Kidney (tissue), 14 donors: ENCODE measurements around the gene TRAFD1. TPM values are rescaled to one million over a fixed set of nuclear protein-coding genes. Genes with fewer than 3 reads are reported as not detected.

Experiments
- DNase-seq, 5 donors: peaks; one replicate each; pipeline ENCODE4 v3.0.0-alpha.2; 2013 to 2020
- FAIRE-seq: peaks from 2 replicates; lab custom pipeline; 2012; peaks lifted over from hg19 to GRCh38; lab: Jason Lieb, UNC
- H3K27ac ChIP-seq, 2 donors: one replicate each; pipeline ENCODE4 v1.7.0; 2013; ENCODE audit warnings: low read depth in 2 of 2, low read length in 2 of 2, inconsistent platforms in 1 of 2
- H3K27me3 ChIP-seq: one replicate; pipeline ENCODE4 v1.7.1; 2013; ENCODE audit warnings: low read length, inconsistent platforms; ENCODE audit not compliant: control insufficient read depth, insufficient read depth
- H3K36me3 ChIP-seq, 3 donors: one replicate each; pipeline versions ENCODE4 v1.7.0 to v1.7.1; 2013; ENCODE audit warnings: low read length in 3 of 3, control low read depth in 1 of 3, inconsistent platforms in 1 of 3; ENCODE audit not compliant: insufficient read depth in 3 of 3, control insufficient read depth in 2 of 3
- H3K4me1 ChIP-seq, 3 donors: one replicate each; pipeline versions ENCODE4 v1.7.0 to v1.7.1; 2013; ENCODE audit warnings: low read length in 3 of 3, inconsistent platforms in 1 of 3, low read depth in 1 of 3; ENCODE audit not compliant: control insufficient read depth in 2 of 3, insufficient read depth in 2 of 3
- H3K4me3 ChIP-seq, 3 donors: one replicate each; pipeline versions ENCODE4 v1.7.0 to v1.8.1; 2013; ENCODE audit warnings: low read length in 3 of 3, control low read depth in 1 of 3, inconsistent platforms in 1 of 3
- H3K9ac ChIP-seq, 3 donors: one replicate each; pipeline versions ENCODE4 v1.7.0 to v1.7.1; 2013; ENCODE audit warnings: low read length in 3 of 3, control low read depth in 1 of 3, inconsistent platforms in 1 of 3
- H3K9me3 ChIP-seq, 3 donors: one replicate each; pipeline versions ENCODE4 v1.7.0 to v1.7.1; 2013; ENCODE audit warnings: low read length in 3 of 3, control low read depth in 1 of 3, inconsistent platforms in 1 of 3; ENCODE audit not compliant: control insufficient read depth in 2 of 3, insufficient read depth in 1 of 3
- intact Hi-C: fragments of 100-400 bp; cut with DNase I; formaldehyde crosslinking; loops from one replicate; pipeline ENCODE4 v1.11.1; 2022
- polyA plus RNA-seq: library from polyadenylated mRNA; stranded (reverse); fragments of 350-450 nt; fragmentation: Illumina TruSeq; extraction: RNeasy Lipid Tissue Mini Kit (QIAGEN cat#74804); gene quantifications from one replicate; pipeline ENCODE4 v1.2.3, GENCODE V29; 2014; ENCODE audit warnings: low read depth, low replicate concordance; ENCODE audit not compliant: insufficient read depth
- total RNA-seq: library from RNA; stranded (reverse); fragmentation: NEBNext Ultra II Directional; extraction: Animal tissue kit (Norgen Biotek cat#: 25700); gene quantifications from one replicate; pipeline ENCODE4 v1.2.1, GENCODE V29; 2021
- TF ChIP-seq, protein P1 (sequence below): IDR thresholded peaks from 3 replicates; pipeline ENCODE4 v1.5.1; 2012; ENCODE audit warnings: mild to moderate bottlenecking, moderate library complexity, borderline replicate concordance; ENCODE audit not compliant: insufficient read depth; ENCODE audit errors: extremely low read depth
- donor health status: control.
- donor health status: control.
- donor health status: control.
- donor health status: control.
- donor health status: control.
- donor health status: DM: yes; HTN: yes; CAD: no.
- donor health status: Normal renal cell carcinoma (clear cell type).

TRAFD1 gene
- total and polyA plus RNA-seq, 2 donors from 2014 or later: 16.4 to 27.1 TPM

DNA sequence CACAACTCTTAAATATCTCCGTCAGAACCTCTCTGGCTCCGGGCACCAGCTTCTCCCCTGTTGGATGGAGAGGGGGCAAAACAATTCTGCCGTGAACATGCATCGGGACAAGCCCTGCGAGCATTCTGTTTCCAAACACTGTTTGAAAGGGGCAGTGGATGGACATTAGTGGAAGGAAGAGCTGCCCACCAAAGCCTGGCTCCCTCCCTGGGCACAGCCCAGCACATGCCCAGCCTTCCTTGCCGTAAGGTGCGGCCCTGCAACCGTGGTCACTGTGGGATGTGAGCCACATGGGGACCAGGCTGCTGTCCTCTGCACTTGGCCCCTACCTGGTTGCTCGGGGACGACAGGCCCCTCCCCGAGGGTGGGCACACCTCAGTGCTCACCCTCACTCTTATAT, 54.0 kb downstream of the TRAFD1 start:
- no peak overlapping the region for H3K27ac ChIP-seq
- TF ChIP-seq, protein P1, sequence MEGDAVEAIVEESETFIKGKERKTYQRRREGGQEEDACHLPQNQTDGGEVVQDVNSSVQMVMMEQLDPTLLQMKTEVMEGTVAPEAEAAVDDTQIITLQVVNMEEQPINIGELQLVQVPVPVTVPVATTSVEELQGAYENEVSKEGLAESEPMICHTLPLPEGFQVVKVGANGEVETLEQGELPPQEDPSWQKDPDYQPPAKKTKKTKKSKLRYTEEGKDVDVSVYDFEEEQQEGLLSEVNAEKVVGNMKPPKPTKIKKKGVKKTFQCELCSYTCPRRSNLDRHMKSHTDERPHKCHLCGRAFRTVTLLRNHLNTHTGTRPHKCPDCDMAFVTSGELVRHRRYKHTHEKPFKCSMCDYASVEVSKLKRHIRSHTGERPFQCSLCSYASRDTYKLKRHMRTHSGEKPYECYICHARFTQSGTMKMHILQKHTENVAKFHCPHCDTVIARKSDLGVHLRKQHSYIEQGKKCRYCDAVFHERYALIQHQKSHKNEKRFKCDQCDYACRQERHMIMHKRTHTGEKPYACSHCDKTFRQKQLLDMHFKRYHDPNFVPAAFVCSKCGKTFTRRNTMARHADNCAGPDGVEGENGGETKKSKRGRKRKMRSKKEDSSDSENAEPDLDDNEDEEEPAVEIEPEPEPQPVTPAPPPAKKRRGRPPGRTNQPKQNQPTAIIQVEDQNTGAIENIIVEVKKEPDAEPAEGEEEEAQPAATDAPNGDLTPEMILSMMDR: no peak
- H3K4me3 ChIP-seq: no peak overlapping the region
- no peaks in the 10 kb centered on the region for H3K9me3 ChIP-seq
- FAIRE-seq (no peak), DNase-seq (no peak)
- no peak overlapping the region for H3K9ac ChIP-seq
- no peaks in the 10 kb centered on the region for H3K27me3 ChIP-seq
- H3K4me1 ChIP-seq: no peaks in the 10 kb centered on the region
- intact Hi-C loops: no loop called here
- peaks cover 4 to 37% (median 33%) of the 10 kb centered on the region in 3 donors for H3K36me3 ChIP-seq

DNA sequence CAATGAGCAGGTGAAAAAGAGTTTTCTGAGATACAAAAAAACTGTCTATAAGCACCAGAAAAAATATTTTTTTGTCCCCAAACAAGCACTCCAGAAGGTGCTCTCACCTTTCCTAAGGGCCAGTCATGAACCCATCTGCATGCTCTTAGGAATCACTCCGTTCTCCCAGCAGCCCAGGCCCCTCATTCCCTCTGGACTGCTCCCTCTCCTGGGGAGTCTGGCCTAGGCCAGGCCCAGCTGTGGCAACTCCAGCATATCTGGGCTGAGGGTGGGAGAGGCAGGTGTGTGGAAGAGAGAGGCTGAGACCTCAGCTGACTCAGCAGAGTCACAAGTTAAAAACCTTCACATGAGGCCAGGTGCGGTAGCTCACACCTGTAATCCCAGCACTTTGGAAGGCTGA, 54.6 kb downstream of the TRAFD1 start:
- intact Hi-C loops: no loop called here
- Histone ChIP-seq H3K27me3 (no peaks in the 10 kb centered on the region), H3K4me1 (no peaks in the 10 kb centered on the region), H3K4me3 (no peak overlapping the region), H3K27ac (no peak overlapping the region), H3K9ac (no peak overlapping the region), H3K36me3 (peaks cover 4 to 34% (median 32%) of the 10 kb centered on the region in 3 donors), H3K9me3 (no peaks in the 10 kb centered on the region)
- FAIRE-seq: no peak
- TF ChIP-seq, protein P1: no peak
- DNase-seq: peak in 1 of 5 donors; percentile 42

- FAIRE-seq: no peak
- no peaks in the 10 kb centered on the region for H3K9me3 ChIP-seq
- H3K4me1 ChIP-seq: no peaks in the 10 kb centered on the region
- H3K27me3 ChIP-seq: no peaks in the 10 kb centered on the region
- no peak overlapping the region for H3K9ac ChIP-seq
- TF ChIP-seq, protein P1: no peak
- H3K27ac ChIP-seq: no peak overlapping the region
- no peak for DNase-seq
- intact Hi-C loops: no loop called here
- H3K4me3 ChIP-seq: no peak overlapping the region
- H3K36me3 ChIP-seq: peaks cover 0 to 29% (median 27%) of the 10 kb centered on the region in 3 donors
Observed at GRCh38 chr12:112180422-112180821, 55.1 kb downstream of the TRAFD1 start.

DNA sequence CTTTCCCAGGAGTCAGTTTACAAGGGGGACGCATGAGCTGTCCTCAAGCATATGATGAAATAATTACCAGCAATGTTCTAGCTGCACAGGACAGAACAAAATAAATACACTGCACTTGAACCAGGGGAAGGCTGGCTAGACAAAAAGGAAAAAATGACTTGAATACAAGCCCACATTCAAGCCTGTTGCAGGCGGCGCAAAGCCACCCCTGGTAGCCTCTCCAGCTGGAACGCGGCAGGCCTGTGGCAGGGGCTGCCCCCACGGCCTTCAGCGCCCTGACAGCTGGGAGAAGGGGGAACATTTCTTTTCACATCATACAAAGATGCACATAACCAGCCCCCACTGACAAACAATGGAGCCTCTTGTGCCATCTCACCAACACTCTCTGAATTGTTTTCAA, 57.1 kb downstream of the TRAFD1 start:
- H3K27me3 ChIP-seq: no peaks in the 10 kb centered on the region
- TF ChIP-seq, protein P1: no peak
- FAIRE-seq (no peak), DNase-seq (peak in 1 of 5 donors; percentile 64)
- H3K9ac ChIP-seq: no peak overlapping the region
- intact Hi-C loops: no loop called here
- no peak overlapping the region for H3K27ac ChIP-seq
- H3K4me3 ChIP-seq: no peak overlapping the region
- H3K36me3 ChIP-seq: peaks cover 0 to 20% (median 19%) of the 10 kb centered on the region in 3 donors
- H3K4me1 ChIP-seq: no peaks in the 10 kb centered on the region
- H3K9me3 ChIP-seq: no peaks in the 10 kb centered on the region
